ENCODE results near the gene IWS1.

GRCh38 chr2:127527001-127527804, 914 bp upstream of the IWS1 start:
- TF ChIP-seq, protein P1, sequence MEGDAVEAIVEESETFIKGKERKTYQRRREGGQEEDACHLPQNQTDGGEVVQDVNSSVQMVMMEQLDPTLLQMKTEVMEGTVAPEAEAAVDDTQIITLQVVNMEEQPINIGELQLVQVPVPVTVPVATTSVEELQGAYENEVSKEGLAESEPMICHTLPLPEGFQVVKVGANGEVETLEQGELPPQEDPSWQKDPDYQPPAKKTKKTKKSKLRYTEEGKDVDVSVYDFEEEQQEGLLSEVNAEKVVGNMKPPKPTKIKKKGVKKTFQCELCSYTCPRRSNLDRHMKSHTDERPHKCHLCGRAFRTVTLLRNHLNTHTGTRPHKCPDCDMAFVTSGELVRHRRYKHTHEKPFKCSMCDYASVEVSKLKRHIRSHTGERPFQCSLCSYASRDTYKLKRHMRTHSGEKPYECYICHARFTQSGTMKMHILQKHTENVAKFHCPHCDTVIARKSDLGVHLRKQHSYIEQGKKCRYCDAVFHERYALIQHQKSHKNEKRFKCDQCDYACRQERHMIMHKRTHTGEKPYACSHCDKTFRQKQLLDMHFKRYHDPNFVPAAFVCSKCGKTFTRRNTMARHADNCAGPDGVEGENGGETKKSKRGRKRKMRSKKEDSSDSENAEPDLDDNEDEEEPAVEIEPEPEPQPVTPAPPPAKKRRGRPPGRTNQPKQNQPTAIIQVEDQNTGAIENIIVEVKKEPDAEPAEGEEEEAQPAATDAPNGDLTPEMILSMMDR (IDR thresholded peaks at IDR 0.05), result no peak
- no peak for TF ChIP-seq POLR2A (IDR thresholded peaks at IDR 0.05)
